ENCODE results near the gene TENM4.

The TENM4 gene

DNA sequence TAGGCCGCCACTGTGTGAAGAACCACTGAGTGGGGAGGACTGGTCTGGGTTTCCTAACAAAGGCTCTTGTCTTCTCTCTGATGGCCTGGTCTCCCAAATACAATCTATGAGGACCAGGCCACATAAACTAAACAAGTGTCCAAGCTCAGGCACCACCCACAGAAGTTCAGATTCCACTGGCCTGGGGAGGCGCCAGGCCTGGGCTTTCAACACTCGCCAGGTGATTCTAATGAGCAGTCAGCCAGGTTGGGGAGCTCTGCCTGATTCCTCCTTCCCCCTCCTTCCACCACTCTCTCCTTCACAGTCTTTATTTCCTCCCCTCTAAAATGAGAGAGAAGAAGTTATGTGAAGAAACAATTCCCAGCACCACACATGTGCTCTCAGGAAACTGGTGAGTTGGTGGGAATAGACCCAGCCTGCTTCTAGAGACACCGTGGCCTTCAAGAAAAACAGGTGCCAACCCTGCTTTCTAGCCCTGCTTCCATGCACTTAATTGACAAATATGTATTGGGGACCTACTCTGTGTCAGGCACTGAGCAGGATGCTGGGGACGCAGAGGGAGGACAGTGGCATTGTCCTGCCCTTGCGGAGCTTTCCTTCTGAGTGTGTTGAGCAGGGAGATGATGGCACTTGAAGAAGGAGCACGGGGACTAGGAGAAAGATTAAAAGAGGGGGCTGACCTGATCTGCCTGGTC, 242.5 kb downstream of the TENM4 start:
- H3K4me1 ChIP-seq (ENCODE audit: insufficient read depth, low read length): no peaks in the 10 kb centered on the region
- ATAC-seq (ENCODE audit: insufficient read depth, low read depth) (no peak), DNase-seq (no peak)
- no peak overlapping the region for H2AFZ ChIP-seq (ENCODE audit: low read depth, low read length)
- no peak overlapping the region for H3K4me3 ChIP-seq (ENCODE audit: low read depth in 1 of 2, low read length in 2 of 2)
- no peak for TF ChIP-seq EZH2 (IDR thresholded peaks at IDR 0.05; ENCODE audit: borderline replicate concordance, low read depth, low read length, severe bottlenecking)
- TF ChIP-seq, protein P1, sequence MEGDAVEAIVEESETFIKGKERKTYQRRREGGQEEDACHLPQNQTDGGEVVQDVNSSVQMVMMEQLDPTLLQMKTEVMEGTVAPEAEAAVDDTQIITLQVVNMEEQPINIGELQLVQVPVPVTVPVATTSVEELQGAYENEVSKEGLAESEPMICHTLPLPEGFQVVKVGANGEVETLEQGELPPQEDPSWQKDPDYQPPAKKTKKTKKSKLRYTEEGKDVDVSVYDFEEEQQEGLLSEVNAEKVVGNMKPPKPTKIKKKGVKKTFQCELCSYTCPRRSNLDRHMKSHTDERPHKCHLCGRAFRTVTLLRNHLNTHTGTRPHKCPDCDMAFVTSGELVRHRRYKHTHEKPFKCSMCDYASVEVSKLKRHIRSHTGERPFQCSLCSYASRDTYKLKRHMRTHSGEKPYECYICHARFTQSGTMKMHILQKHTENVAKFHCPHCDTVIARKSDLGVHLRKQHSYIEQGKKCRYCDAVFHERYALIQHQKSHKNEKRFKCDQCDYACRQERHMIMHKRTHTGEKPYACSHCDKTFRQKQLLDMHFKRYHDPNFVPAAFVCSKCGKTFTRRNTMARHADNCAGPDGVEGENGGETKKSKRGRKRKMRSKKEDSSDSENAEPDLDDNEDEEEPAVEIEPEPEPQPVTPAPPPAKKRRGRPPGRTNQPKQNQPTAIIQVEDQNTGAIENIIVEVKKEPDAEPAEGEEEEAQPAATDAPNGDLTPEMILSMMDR (IDR thresholded peaks at IDR 0.05; ENCODE audit: borderline replicate concordance, extremely low read depth, low read length, poor library complexity, severe bottlenecking): no peak
- H3K4me2 ChIP-seq (ENCODE audit: insufficient read depth, low read length): no peak overlapping the region
- H3K27ac ChIP-seq (ENCODE audit: low read length): no peak overlapping the region
- H3K36me3 ChIP-seq (ENCODE audit: insufficient read depth, low read length): no peaks in the 10 kb centered on the region
- H4K20me1 ChIP-seq (ENCODE audit: insufficient read depth, low read length): no peaks in the 10 kb centered on the region
- no peak overlapping the region for H3K9ac ChIP-seq (ENCODE audit: low read depth, low read length)
- H3K27me3 ChIP-seq (ENCODE audit: insufficient read depth, low read length, poor library complexity): peaks cover 3% of the 10 kb centered on the region
- no peaks in the 10 kb centered on the region for H3K79me2 ChIP-seq (ENCODE audit: insufficient read depth, low read length)
- H3K9me3 ChIP-seq (ENCODE audit: insufficient read depth, low read length, severe bottlenecking): no peaks in the 10 kb centered on the region

DNA sequence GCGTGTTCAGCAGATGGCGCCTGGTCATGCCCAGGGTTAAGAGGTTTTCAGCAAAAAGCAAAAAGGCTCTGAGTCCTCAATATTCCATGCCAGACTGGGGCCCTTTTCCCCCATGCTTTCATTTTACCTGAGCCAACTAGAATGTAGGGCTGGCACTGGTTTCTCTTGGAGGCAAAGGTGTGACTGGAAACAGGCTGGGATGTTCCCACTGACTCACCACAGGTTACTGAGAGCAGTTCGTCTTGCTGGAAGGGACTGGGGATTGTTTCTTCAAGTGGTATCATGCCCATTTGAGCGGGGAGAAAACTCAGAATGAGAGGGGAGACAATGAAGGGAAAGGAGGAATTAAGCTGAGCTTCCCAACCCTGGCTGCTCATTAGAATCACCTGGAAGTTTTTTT, 243.9 kb downstream of the TENM4 start:
- Histone ChIP-seq H3K9ac (ENCODE audit: low read depth, low read length) (no peak overlapping the region), H3K27me3 (ENCODE audit: insufficient read depth, low read length, poor library complexity) (peaks cover 3% of the 10 kb centered on the region), H3K27ac (ENCODE audit: low read length) (no peak overlapping the region), H3K4me2 (ENCODE audit: insufficient read depth, low read length) (no peak overlapping the region), H3K9me3 (ENCODE audit: insufficient read depth, low read length, severe bottlenecking) (no peaks in the 10 kb centered on the region), H3K4me3 (ENCODE audit: low read depth in 1 of 2, low read length in 2 of 2) (no peak overlapping the region), H3K36me3 (ENCODE audit: insufficient read depth, low read length) (no peaks in the 10 kb centered on the region), H2AFZ (ENCODE audit: low read depth, low read length) (no peak overlapping the region), H3K79me2 (ENCODE audit: insufficient read depth, low read length) (no peaks in the 10 kb centered on the region), H4K20me1 (ENCODE audit: insufficient read depth, low read length) (no peaks in the 10 kb centered on the region), H3K4me1 (ENCODE audit: insufficient read depth, low read length) (no peaks in the 10 kb centered on the region)
- ATAC-seq (ENCODE audit: insufficient read depth, low read depth) (no peak), DNase-seq (no peak)
- no peak for TF ChIP-seq EZH2 (IDR thresholded peaks at IDR 0.05; ENCODE audit: borderline replicate concordance, low read depth, low read length, severe bottlenecking)
- TF ChIP-seq, protein P1 (IDR thresholded peaks at IDR 0.05; ENCODE audit: borderline replicate concordance, extremely low read depth, low read length, poor library complexity, severe bottlenecking): no peak

GRCh38 chr11:79195209-79195608, 245.6 kb downstream of the TENM4 start:
- H3K27ac ChIP-seq (ENCODE audit: low read length): no peak overlapping the region
- ATAC-seq (ENCODE audit: insufficient read depth, low read depth) (no peak), DNase-seq (no peak)
- H3K4me1 ChIP-seq (ENCODE audit: insufficient read depth, low read length): no peaks in the 10 kb centered on the region
- H3K9ac ChIP-seq (ENCODE audit: low read depth, low read length): no peak overlapping the region
- no peak overlapping the region for H3K4me3 ChIP-seq (ENCODE audit: low read depth in 1 of 2, low read length in 2 of 2)
- no peak overlapping the region for H2AFZ ChIP-seq (ENCODE audit: low read depth, low read length)
- H3K27me3 ChIP-seq (ENCODE audit: insufficient read depth, low read length, poor library complexity): no peaks in the 10 kb centered on the region
- H3K9me3 ChIP-seq (ENCODE audit: insufficient read depth, low read length, severe bottlenecking): no peaks in the 10 kb centered on the region
- H4K20me1 ChIP-seq (ENCODE audit: insufficient read depth, low read length): no peaks in the 10 kb centered on the region
- H3K36me3 ChIP-seq (ENCODE audit: insufficient read depth, low read length): no peaks in the 10 kb centered on the region
- H3K79me2 ChIP-seq (ENCODE audit: insufficient read depth, low read length): no peaks in the 10 kb centered on the region
- H3K4me2 ChIP-seq (ENCODE audit: insufficient read depth, low read length): no peak overlapping the region
- TF ChIP-seq EZH2 (IDR thresholded peaks at IDR 0.05; ENCODE audit: borderline replicate concordance, low read depth, low read length, severe bottlenecking): no peak
- TF ChIP-seq, protein P1 (IDR thresholded peaks at IDR 0.05; ENCODE audit: borderline replicate concordance, extremely low read depth, low read length, poor library complexity, severe bottlenecking): no peak

All from DND-41 (cell line).